GM13976 (cell line): ENCODE data around the gene PSMD8.
A peak's percentile ranks its signal among the peaks of the same experiment; 100 is the strongest.

Experiments
- DNase-seq: peaks from one replicate; pipeline ENCODE4 v3.0.0; 2012; ENCODE audit warnings: low spot score
- in situ Hi-C: fragments of 300-500 bp; cut with MboI; formaldehyde crosslinking; loops from one replicate; pipeline ENCODE4 v1.12.0; 2022; ENCODE audit warnings: low sequenced_read_pairs, mixed read lengths, inconsistent platforms; ENCODE audit not compliant: unreplicated experiment
- TF ChIP-seq, protein P1 (sequence below): IDR thresholded peaks from 2 replicates; pipeline ENCODE4 v1.5.1; 2012; ENCODE audit warnings: borderline replicate concordance, mild to moderate bottlenecking; ENCODE audit not compliant: insufficient read depth; ENCODE audit errors: extremely low read depth, missing control alignments, control extremely low read depth

Gene PSMD8

DNA sequence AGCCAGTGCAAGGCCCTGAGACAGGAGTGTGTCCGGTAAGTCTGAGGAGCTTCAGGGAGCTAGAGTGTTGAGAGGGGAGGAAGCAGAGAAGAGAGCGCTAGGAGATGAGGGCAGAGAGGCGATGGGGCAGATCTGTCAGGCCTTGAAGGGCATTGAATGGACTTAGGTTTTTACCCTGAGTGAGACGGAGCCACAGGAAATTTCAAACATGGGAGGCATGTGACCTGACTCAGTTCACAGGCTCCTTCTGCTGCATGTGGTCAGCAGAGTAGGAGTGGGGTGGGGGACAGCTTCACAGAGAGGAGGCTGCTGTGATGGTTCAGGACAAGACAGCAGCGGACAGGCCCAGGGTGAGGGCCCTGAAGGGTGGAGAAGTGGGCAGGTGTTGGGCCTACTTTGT lies 26.0 kb downstream of the PSMD8 start:
- in situ Hi-C loops, result loop anchor here (25.0 kb wide), 1 partner anchor 237 kb away; the partner anchor contains the start of gene ACTN4
- TF ChIP-seq, protein P1, sequence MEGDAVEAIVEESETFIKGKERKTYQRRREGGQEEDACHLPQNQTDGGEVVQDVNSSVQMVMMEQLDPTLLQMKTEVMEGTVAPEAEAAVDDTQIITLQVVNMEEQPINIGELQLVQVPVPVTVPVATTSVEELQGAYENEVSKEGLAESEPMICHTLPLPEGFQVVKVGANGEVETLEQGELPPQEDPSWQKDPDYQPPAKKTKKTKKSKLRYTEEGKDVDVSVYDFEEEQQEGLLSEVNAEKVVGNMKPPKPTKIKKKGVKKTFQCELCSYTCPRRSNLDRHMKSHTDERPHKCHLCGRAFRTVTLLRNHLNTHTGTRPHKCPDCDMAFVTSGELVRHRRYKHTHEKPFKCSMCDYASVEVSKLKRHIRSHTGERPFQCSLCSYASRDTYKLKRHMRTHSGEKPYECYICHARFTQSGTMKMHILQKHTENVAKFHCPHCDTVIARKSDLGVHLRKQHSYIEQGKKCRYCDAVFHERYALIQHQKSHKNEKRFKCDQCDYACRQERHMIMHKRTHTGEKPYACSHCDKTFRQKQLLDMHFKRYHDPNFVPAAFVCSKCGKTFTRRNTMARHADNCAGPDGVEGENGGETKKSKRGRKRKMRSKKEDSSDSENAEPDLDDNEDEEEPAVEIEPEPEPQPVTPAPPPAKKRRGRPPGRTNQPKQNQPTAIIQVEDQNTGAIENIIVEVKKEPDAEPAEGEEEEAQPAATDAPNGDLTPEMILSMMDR, result no peak
- no peak for DNase-seq

DNA sequence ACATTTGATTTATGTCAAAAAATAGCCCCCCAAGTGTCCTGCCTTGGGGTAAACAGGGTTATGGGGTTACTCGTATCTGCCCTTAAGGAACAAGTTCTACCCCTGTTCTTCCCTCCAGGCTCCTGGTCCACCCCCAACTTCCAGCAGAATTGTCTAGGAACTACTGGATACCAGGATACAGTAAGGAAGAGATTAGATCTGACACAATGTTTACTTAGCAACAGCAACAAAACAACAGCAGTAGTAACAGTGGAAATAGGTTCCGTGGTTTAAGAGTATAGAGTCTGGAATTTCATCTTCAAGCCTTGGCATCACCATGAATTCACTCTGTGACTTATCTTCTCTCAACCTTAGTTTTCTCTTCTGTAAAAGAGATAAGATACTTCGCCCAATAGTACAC lies 26.8 kb downstream of the PSMD8 start:
- DNase-seq, result no peak
- in situ Hi-C loops, result loop anchor here (25.0 kb wide), 1 partner anchor 236 kb away; the partner anchor contains the start of gene ACTN4
- TF ChIP-seq, protein P1, result no peak

DNA sequence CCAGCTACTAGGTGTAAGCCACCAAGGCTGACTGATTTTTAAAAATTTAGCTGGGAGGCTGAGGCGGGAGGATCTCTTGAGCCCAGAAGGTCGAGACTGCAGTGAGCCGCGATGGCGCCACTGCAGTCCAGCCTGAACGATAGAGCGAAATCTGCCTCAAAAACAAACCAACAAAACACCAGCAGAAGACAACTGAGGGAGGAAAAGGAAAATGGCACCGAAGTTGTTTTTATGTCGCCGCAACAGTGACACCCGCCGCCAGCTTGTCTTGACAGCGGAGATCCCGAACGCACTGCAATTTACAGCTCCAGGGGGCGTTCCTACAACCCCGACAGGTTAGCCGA lies 28.2 kb downstream of the PSMD8 start:
- DNase-seq, result no peak
- in situ Hi-C loops, result loop anchor here (25.0 kb wide), 1 partner anchor 235 kb away; the partner anchor contains the start of gene ACTN4
- TF ChIP-seq, protein P1, result no peak

DNA sequence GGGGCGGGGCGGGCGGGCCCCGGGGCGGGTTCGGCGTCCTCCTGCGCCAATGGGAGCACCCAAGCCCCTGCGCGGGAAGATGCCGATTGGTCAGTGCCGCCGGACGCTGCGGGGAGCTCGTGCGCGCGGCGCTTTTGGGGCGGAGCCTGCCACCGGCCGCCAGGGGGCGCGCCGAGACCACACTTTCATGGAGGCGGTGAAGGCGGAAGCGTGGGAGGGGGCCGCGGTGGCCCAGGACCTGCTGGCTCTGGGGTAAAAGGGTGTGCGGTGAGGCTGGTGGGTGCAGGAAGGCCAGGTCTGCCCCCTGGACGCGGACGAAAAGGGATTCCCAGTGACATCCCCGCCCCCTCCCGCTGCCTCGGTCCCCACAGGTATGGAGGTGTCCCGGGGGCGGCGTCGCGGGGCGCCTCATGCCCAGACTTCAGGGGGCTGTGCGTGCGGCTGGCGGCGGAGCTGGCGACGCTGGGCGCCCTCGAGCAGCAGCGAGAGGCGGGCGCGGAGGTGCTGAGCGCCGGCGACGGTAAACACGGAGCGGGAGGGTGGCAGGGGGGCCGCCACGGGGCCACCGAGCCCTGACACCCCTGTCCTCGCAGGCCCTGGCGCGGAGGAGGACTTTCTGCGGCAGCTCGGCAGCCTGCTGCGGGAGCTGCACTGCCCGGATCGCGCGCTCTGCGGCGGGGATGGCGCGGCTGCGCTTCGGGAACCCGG lies 28.8 kb downstream of the PSMD8 start, which contains the start of gene FAM98C:
TSS of gene FAM98C (plus strand) at position 127 of the 708 bp plus-strand sequence. CDS start at position 188, 61 bp downstream.
- peak; percentile 100 for DNase-seq
- in situ Hi-C loops, result loop anchor here (25.0 kb wide), 1 partner anchor 234 kb away; the partner anchor contains the start of gene ACTN4
- TF ChIP-seq, protein P1, result peak; percentile 99

DNA sequence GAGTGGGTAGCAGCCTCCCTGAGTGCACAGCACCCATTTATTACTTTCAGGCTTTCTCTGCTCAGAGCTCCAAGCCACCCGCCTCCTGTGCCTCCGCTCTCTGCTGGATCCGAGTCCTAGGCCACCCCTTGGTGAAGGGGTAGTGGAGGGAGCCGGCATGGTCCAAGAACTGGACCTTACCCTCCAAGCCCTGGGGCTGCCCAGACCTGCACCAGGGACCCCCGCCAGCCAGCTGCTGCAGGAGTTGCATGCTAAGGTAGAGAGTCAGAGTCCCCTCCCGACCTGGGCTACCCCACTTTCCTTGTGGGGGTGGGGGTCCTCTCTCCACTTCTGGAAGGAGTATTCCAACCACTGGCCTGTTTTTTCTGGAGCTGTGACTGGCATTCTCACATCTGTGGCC lies 30.5 kb downstream of the PSMD8 start:
- no peak for DNase-seq
- in situ Hi-C loops, result loop anchor here (25.0 kb wide), 1 partner anchor 232 kb away; the partner anchor contains the start of gene ACTN4
- TF ChIP-seq, protein P1, result no peak

DNA sequence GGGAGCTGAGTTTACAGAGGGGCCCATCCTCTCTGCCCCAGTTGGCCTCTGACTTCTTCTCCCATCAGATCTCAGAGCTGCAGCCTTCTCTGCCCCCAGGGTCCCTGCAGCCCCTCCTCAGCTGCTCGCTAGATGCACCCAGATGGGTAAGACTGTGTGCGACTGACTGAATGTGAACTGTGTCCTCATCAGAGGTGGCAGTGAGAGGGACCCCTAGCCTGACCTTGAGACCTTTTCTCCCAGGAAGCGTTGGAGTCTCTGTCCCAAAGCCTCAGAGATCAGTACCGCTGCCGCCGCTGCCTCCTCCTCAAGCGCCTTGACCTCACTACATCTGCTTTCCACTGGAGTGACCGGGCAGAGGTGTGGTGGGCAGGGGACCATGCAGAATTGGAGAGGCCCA lies 30.9 kb downstream of the PSMD8 start:
- in situ Hi-C loops, result loop anchor here (25.0 kb wide), 1 partner anchor 232 kb away; the partner anchor contains the start of gene ACTN4
- TF ChIP-seq, protein P1, result no peak
- no peak for DNase-seq
